Ectodermal cell (in vitro differentiated cells): ENCODE results near the gene NUDT3.

Experiments used
- H3K27ac ChIP-seq: 2 replicates; pipeline ENCODE4 v1.7.0; 2013; ENCODE audit warnings: mild to moderate bottlenecking, low read depth, low read length; ENCODE audit not compliant: insufficient read depth, poor library complexity, severe bottlenecking
- H3K27me3 ChIP-seq: 2 replicates; pipeline ENCODE4 v1.7.0; 2013; ENCODE audit warnings: mild to moderate bottlenecking, low read length; ENCODE audit not compliant: insufficient read depth, control insufficient read depth, poor library complexity, severe bottlenecking
- H3K36me3 ChIP-seq: one replicate; pipeline ENCODE4 v1.7.0; 2013; ENCODE audit warnings: low read length; ENCODE audit not compliant: control insufficient read depth, insufficient read depth
- H3K4me1 ChIP-seq: one replicate; pipeline ENCODE4 v1.7.0; 2013; ENCODE audit warnings: low read length; ENCODE audit not compliant: control insufficient read depth, insufficient read depth
- H3K4me3 ChIP-seq: 2 replicates; pipeline ENCODE4 v1.7.0; 2013; ENCODE audit warnings: low read depth, low read length, control low read depth; ENCODE audit not compliant: insufficient read depth
- H3K9me3 ChIP-seq: 2 replicates; pipeline ENCODE4 v1.7.0; 2013; ENCODE audit warnings: mild to moderate bottlenecking, low read length, moderate library complexity; ENCODE audit not compliant: control insufficient read depth
- WGBS, 2 experiments: methylation state at CpG; one replicate each; pipeline ENCODE4 v1.1.7; 2013; ENCODE audit warnings: missing lambda C conversion rate in 2 of 2; 5-methylcytosine and 5-hydroxymethylcytosine counted together

NUDT3 gene

GRCh38 chr6:34343806-34344205 lies 48.7 kb downstream of the NUDT3 start:
- no peaks in the 10 kb centered on the region for H3K27me3 ChIP-seq
- H3K36me3 ChIP-seq: no peaks in the 10 kb centered on the region
- H3K9me3 ChIP-seq: no peaks in the 10 kb centered on the region
- no peak overlapping the region for H3K4me3 ChIP-seq
- no peaks in the 10 kb centered on the region for H3K4me1 ChIP-seq
- no peak overlapping the region for H3K27ac ChIP-seq

- Histone ChIP-seq H3K9me3 (no peaks in the 10 kb centered on the region), H3K4me1 (no peaks in the 10 kb centered on the region), H3K36me3 (no peaks in the 10 kb centered on the region)
Measured at GRCh38 chr6:34342247-34342646, 50.2 kb downstream of the NUDT3 start.

GRCh38 chr6:34341481-34341971 lies 50.9 kb downstream of the NUDT3 start:
- H3K9me3 ChIP-seq: no peaks in the 10 kb centered on the region
- 93 to 96% methylated on average over 8 of the region's 8 CpGs for WGBS, 2 experiments
- no peaks in the 10 kb centered on the region for H3K27me3 ChIP-seq
- H3K36me3 ChIP-seq: no peaks in the 10 kb centered on the region
- no peak overlapping the region for H3K4me3 ChIP-seq
- H3K4me1 ChIP-seq: no peaks in the 10 kb centered on the region
- H3K27ac ChIP-seq: no peak overlapping the region

More at GRCh38 chr6:34342247-34342646, 50.2 kb downstream of the NUDT3 start:
- no peak overlapping the region for H3K27ac ChIP-seq
- no peak overlapping the region for H3K4me3 ChIP-seq
- no peaks in the 10 kb centered on the region for H3K27me3 ChIP-seq

- Histone ChIP-seq H3K27ac (no peak overlapping the region), H3K4me3 (no peak overlapping the region), H3K9me3 (no peaks in the 10 kb centered on the region), H3K36me3 (no peaks in the 10 kb centered on the region), H3K4me1 (no peaks in the 10 kb centered on the region), H3K27me3 (no peaks in the 10 kb centered on the region)
- WGBS, 2 experiments: 93% methylated on average over 3 of the region's 3 CpGs
Measured at GRCh38 chr6:34340906-34341480, 51.5 kb downstream of the NUDT3 start.

GRCh38 chr6:34340394-34340793 lies 52.1 kb downstream of the NUDT3 start:
- Histone ChIP-seq H3K4me1 (no peaks in the 10 kb centered on the region), H3K9me3 (no peaks in the 10 kb centered on the region), H3K27me3 (no peaks in the 10 kb centered on the region), H3K27ac (no peak overlapping the region), H3K36me3 (no peaks in the 10 kb centered on the region), H3K4me3 (no peak overlapping the region)
- WGBS, 2 experiments: 91% methylated on average over 3 of the region's 3 CpGs

DNA sequence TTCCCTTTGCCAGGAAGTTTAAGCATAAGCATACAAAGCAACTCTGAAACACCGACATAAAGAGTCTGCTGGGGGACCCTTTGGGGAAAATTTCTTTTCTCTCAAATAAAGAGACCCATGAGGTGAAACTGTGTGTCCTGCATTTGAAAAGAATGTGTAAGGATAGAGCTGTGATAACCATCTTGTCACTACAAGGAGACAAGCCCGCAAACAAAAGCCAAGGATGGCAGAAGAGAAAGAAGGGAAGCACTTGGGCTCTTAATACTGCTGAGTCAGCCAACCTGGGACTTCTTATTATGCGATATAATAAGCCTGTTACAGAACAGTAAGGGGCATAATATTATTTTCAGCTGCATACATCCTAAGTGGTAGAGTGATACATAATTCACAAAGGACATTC lies 52.5 kb downstream of the NUDT3 start:
- Histone ChIP-seq H3K4me1 (no peaks in the 10 kb centered on the region), H3K27me3 (no peaks in the 10 kb centered on the region)
- WGBS, 2 experiments: 89 to 98% methylated on average over 2 to 3 of the region's 3 CpGs

DNA sequence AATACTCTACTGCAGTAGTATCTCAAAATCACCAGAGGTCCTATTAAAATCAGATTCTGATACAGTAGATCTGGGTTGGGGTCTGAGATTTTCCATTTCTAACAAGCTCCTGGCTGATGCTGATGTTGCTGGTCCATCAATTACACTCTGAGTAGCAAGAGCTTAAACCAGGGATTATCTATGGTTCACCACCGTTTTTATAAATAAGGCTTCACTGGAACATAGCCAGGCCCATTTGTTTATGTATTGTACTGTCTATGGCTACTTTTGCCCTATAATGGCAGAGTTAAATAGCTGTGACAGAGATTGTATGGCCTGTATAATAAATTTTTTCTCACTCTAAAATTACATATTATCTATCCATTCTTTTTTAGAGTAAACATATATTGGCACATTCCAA lies 53.0 kb downstream of the NUDT3 start:
- 97 to 100% methylated on average over 1 of the region's 1 CpG for WGBS, 2 experiments
- no peak overlapping the region for H3K4me3 ChIP-seq
- H3K9me3 ChIP-seq: no peaks in the 10 kb centered on the region
- no peak overlapping the region for H3K27ac ChIP-seq
- no peaks in the 10 kb centered on the region for H3K36me3 ChIP-seq
- no peaks in the 10 kb centered on the region for H3K27me3 ChIP-seq
- no peaks in the 10 kb centered on the region for H3K4me1 ChIP-seq

More for the DNA sequence above, 52.5 kb downstream of the NUDT3 start:
- Histone ChIP-seq H3K9me3 (no peaks in the 10 kb centered on the region), H3K27ac (no peak overlapping the region), H3K4me3 (no peak overlapping the region), H3K36me3 (no peaks in the 10 kb centered on the region)

DNA sequence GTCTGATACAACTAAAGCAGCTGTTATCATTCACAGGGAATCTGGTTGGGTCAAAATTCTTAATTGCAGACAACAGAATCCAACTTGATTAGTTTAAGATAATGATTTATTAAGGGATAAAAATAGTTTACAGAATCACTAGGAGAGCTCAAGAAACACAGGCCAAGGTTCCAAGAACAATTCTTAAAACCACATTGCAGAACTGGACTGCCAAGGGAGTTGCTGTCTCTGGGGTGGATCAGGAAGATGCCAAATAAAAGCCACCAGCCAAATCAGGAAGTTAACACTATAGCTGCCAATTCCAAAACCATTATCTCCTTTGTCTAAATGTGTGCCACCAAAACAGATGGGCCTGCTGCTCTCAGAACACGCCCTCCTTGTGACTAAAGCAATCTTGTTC lies 53.7 kb downstream of the NUDT3 start:
- no peaks in the 10 kb centered on the region for H3K9me3 ChIP-seq
- WGBS, 2 experiments: 95 to 100% methylated on average over 1 of the region's 1 CpG
- no peak overlapping the region for H3K4me3 ChIP-seq
- no peak overlapping the region for H3K27ac ChIP-seq
- no peaks in the 10 kb centered on the region for H3K4me1 ChIP-seq
- H3K27me3 ChIP-seq: no peaks in the 10 kb centered on the region
- no peaks in the 10 kb centered on the region for H3K36me3 ChIP-seq

GRCh38 chr6:34338377-34338776 lies 54.1 kb downstream of the NUDT3 start:
- no peaks in the 10 kb centered on the region for H3K36me3 ChIP-seq
- H3K9me3 ChIP-seq: no peaks in the 10 kb centered on the region
- no peaks in the 10 kb centered on the region for H3K27me3 ChIP-seq
- no peak overlapping the region for H3K27ac ChIP-seq
- no peaks in the 10 kb centered on the region for H3K4me1 ChIP-seq
- H3K4me3 ChIP-seq: no peak overlapping the region
- WGBS, 2 experiments: 98 to 100% methylated on average over 3 of the region's 3 CpGs

DNA sequence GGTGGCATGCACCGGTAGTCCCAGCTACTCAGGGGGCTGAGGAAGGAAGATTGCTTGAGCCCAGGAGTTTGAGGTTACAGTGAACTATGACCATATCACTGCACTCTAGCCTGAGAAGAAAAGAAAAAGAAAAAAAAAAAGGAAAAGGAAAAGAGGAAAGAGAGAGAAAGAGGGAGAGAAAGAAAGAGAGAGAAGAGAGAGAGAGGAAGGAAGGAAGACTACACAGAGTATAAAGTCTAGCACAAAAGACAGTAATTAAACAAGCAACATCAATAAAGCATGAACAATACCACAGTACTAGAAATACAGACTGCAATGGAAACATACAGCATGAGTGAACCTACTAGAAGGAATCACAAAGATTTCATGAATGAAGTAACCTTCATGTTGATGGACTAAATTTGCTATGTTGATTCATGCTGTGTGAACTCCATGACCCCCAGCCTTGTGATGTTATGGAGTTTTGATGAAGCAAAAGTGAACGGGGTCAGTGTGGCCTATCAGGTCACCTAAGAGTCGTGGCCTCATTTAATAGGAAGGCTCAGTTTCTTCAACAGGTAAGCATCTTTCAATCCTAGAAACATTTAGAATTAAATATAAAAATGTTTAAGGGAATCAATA lies 57.6 kb downstream of the NUDT3 start:
- H3K36me3 ChIP-seq: no peaks in the 10 kb centered on the region
- no peaks in the 10 kb centered on the region for H3K4me1 ChIP-seq
- no peaks in the 10 kb centered on the region for H3K27me3 ChIP-seq
- no peaks in the 10 kb centered on the region for H3K9me3 ChIP-seq
- H3K27ac ChIP-seq: no peak overlapping the region
- 90 to 93% methylated on average over 2 to 3 of the region's 3 CpGs for WGBS, 2 experiments
- no peak overlapping the region for H3K4me3 ChIP-seq
